G401.6 (cell line): ENCODE results near the gene MORN1.

ENCODE experiments used
- FAIRE-seq: peaks from 2 replicates; lab custom pipeline; 2012; peaks lifted over from hg19 to GRCh38; lab: Jason Lieb, UNC

The MORN1 gene

DNA sequence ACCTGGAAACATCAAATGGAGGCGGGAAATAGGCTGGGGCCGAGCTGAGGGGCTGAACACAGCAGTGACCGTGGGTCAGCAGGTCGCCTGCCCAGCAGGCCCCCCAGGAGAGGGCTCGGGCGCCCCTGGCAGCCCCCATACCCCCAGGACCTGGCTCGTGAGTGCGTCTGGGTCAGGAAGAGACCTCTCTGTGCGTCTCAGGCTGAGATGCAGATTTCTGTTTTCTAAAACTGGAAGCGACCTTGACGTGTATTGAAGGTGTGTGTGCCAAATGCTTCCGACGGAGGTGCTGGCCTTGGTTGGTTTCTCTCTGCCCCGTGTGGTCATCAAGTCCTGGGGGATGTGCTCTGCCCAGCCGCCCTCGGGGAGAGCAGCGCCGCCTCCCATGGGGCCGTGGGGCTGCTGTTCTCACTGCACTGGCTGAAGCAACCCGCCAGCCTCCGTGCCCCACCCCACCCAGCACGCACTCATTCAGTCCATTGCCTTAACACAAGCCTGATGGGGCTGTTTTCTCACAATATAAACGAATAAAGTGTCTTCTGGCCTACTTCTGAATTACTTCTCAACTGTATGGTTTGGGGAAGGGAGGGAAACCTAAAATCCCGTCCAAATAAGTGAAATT is 13.6 kb upstream of the MORN1 start:
- no peak for FAIRE-seq

DNA sequence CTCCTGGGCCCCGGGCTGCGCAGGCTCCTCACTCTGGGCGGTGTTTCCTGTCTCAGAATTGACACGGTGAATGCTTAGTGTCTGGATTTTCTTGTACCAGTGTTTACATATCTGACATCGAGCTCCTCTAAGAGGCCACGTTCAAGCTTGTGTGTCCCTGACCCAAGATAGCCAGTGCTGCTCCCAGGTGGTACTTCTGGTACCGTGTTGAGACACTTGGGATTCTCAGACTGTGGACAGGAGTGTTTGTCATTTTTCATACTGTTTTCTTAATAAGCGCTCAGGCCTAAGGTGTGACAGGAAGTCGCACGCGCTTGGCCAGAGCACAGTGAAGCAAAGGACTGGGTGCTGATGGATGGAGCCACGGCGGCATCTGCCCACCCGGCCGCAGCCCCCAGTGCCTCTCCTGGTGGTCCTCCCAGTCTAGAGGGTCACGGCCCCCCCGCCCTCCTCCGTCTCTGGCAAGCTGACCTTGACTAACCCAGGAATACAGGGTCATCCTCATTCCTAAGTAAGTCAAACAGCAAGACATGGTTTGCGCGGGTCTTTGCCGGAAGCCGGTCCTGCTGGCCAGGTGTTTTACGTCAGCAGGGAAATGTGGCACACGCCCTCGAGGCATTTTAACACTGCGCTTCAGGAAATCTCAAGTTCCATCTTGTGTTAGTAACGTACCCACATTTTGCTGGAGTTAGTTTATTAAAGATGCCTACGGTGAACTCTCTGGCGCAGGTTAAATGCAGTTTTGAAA is 13.0 kb upstream of the MORN1 start:
- no peak for FAIRE-seq

DNA sequence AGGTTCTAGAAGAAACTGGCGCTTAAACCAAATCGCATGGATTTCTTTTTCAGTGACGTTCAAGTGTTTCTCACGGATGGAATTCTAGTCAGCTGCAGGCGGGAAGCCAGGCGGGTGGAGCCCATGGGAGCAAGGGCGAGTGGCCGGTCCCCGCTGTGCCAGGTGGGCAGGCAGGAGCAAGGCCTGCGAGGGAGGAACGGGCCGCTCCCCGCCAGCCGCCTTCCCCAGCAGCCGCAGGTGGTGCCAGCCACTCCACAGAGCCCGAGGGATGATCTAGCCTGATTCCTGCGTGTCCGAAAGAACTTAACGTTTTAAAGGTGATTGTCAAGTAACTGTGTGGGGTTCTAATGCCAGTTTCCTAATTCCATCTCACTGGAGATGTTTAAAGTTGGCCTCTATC is 11.9 kb upstream of the MORN1 start:
- FAIRE-seq = no peak

GRCh38 chr1:2402420-2402819 is 11.1 kb upstream of the MORN1 start:
- FAIRE-seq = no peak

- FAIRE-seq = no peak
Observed at GRCh38 chr1:2400950-2401649, 9.7 kb upstream of the MORN1 start.

DNA sequence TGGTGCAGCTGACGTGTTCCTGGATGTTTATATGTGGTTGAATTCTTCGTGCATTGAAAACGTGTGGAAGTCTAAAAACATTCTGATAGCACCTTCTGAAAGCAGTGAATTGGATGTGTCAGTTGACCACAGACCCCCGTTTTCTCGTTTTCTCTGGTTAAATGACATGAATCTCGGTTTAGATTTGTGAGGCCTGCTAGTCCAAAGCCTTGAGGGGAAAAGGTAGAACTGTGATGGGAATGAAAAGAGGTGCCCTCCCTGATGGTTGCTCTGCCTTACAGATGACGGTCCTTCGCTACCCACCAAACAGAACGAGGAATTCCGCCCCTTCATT is 9.2 kb upstream of the MORN1 start:
- no peak for FAIRE-seq

DNA sequence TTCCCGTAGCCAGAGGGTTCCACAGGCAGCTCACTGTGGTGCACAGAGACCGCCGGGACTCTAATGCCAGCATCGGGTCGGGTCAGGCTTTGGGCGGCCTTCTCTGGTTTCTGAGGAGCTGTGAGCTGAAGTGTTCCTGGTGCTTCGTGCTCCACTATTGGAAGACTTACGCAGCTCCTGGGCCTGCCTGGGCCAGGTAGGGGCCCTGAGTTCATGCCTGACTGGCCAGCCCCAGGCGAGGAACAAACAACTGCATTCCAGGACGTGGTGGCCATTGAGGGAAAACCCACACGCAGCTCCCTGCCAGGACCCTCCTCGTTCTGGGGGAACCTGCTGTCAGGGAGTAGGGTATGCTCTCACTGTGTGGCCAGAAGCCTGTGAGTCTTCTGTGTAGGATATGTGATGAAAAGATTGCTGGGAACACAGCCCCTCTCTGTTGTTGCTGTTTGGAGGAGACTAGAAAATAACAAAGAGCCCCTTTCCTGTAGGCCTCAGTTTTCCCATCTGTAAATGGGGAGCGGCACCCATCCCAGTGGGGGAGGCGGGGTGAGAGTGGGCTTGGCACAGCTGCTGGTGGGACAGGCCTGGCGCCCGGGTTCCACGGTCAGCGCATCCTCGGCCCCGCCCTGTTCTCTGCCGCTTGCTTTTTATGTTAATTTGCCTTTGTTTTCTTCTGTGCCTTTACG is 8.7 kb upstream of the MORN1 start:
- no peak for FAIRE-seq

- FAIRE-seq = no peak
Observed at GRCh38 chr1:2398871-2399270, 7.5 kb upstream of the MORN1 start.

GRCh38 chr1:2397007-2397679 is 5.8 kb upstream of the MORN1 start:
- FAIRE-seq = no peak

- no peak for FAIRE-seq
Observed at GRCh38 chr1:2396476-2396875, 5.1 kb upstream of the MORN1 start.

DNA sequence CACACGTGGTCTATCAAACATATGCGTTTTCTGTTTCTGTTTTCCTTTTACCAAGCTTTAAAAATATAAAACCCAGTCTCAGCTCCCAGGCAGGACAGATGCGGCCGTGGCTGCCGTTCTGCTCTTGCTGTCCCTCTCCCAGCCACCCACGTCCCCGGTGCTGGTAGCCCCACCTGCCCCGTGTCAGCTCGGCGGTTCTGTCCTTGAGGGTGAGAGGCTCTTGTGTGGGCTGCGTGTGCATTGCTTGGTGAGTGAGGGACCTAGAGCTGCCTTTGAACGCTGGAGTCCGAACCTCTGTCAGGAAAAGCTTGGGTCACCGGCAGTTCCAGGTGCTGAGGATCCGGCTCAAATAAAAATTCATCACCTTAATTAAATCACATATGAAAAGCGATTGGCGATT is 4.7 kb upstream of the MORN1 start:
- no peak for FAIRE-seq

DNA sequence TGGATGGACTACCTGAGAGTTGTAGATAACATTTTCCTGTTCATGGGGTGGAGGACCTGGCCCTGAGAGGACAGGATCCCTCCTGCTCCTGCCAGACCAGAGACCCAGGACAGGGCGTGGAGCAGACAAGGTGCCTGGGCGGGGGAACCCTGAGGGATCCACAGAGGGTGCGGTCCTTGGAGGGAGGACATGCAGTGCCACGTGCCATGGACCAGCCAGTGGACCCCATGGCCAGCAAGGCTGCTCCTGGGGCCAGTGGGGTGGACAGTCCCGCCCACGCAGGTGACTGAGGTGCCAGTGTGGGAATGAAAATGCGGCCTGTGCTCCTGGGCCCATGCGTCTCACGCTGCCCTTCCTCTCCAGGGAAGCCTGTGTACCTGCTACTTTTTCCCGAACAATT is 3.9 kb upstream of the MORN1 start:
- no peak for FAIRE-seq

- no peak for FAIRE-seq
Observed at GRCh38 chr1:2394761-2395160, 3.4 kb upstream of the MORN1 start.

- FAIRE-seq = no peak
Observed at GRCh38 chr1:2394220-2394619, 2.9 kb upstream of the MORN1 start.

GRCh38 chr1:2393471-2393877 is 2.1 kb upstream of the MORN1 start:
- FAIRE-seq = no peak

GRCh38 chr1:2392686-2393085 is 1.3 kb upstream of the MORN1 start:
- FAIRE-seq = no peak

DNA sequence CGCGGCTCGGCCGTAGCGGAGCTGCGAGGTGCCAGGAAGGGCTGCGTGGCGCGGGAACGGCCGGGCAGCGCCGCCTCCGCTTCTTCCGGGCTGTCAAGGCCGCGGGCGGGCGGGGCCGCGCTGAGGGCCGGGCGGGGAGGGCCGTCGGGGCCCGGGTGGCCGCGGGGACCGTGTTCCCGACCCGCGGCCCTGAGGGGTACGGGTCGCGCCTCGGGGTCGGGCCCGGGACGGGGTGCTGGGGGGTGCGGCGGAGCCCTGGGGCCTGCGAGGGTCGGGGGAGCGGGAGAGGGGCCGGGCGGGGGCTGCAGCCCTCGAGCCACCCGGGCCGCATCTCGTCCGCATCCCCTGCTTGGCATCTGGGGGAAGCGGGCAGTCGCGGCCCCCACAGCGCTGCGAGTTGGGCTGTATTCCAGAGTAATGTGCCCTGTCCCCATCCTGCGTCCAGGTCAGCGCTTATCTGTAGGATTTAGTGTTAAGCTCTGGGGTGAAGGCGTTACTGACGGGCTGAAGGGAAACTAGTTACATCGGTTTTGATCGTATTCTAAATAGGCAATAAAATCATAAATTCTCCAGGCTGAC is 666 bp upstream of the MORN1 start:
- no peak for FAIRE-seq

GRCh38 chr1:2389644-2390043 is 1.7 kb downstream of the MORN1 start:
- no peak for FAIRE-seq

DNA sequence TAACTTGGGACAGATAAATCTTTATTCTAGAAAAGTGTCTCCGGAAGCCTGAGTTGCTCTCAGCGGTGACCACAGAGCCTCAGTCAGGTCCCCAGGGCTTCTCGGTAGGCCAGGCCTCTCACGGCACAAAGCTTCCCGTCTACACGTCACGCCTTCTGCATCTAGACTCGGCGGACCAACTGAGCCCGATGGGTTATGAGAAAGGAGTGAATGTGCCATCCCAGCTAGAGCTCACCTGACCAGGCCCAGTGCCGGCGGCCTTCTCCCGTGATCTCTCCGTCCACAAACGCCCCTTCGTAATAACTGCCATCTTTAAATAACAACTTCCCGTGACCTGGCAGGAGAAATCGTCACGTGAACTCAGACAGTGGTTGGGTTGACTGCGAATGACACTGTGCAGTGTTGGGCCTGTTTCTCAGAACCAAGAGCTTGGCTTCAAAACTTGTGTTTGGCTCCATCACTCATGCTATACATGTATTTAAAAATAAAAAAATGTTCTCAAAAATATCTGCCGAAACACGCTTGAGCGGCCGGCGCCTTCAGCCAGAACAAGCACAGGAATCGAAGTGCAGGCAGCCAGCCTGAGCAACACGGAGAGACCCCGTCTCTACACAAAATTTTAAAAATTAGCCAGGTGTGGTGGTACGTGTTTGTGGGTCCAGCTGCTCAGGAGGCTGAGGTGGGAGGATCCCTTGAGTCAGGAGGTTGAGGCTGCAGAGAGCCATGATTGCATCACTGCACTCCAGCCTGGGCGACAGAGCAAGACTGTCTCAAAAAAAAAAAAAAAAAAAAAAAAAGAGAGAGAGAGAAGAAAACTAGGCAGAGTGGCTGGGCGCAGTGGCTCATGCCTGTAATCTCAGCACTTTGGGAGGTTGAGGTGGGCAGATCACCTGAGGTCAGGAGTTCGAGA is 3.1 kb downstream of the MORN1 start:
- FAIRE-seq = no peak

DNA sequence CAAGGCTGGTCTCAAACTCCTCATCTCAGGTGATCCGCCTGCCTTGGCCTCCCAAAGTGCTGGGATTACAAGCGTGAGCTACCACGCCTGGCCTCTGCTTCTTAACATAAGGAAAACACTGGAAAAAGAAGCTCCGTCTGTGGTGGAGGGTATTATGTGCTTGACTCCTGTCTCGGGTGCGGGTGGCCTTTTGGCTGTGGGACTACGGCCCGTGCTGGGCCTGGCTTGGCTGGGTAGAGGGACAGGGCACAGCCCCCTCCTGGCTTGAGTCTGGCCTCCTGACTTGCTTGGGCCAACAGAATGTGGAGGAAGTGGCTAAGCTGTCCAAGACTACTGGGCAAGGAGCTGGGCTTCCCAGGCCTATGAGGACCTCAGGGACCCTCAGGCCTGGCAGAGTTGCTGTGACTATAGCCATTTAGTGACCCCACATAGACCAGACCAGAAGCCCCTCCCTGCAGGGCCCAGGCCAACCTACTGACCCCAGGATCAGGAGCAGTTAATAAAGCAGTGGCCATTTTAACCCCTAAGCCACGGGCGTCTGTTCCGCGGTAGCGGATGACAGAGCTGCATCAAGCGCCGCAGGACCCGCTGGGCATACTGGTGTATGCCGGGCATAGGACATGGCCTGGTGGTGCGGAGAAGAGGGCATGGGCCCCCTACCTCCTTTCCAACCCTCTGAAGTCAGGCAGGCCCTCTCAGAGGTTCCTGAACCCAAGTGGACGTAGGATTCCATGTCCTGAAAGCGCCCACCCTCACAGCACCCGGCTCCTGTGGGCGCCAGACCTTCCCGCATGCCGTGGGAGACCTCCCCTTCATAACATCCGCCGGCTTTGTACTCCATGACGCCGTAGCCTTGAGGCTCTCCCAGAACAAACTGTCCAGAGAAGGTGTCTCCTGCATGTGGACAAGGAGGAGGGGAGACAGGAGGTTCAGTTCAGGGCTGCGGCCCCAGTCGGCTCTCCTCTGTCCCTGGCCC is 4.4 kb downstream of the MORN1 start:
- no peak for FAIRE-seq
